Measurements from ENCODE around the gene ASTE1.

Gene ASTE1

GRCh38 chr3:130968221-130968620 lies 58.4 kb downstream of the ASTE1 start:
- TF ChIP-seq REST (IDR thresholded peaks at IDR 0.05; ENCODE audit: low read depth) (no peak), EP300 (IDR thresholded peaks at IDR 0.05; ENCODE audit: borderline replicate concordance) (no peak), USF1 (IDR thresholded peaks at IDR 0.05) (no peak), CREB1 (IDR thresholded peaks at IDR 0.05; ENCODE audit: low read depth) (no peak), TCF12 (IDR thresholded peaks at IDR 0.05; ENCODE audit: low read depth) (no peak), RAD21 (IDR thresholded peaks at IDR 0.05; ENCODE audit: low read depth) (no peak), EGR1 (IDR thresholded peaks at IDR 0.05) (no peak), MAX (IDR thresholded peaks at IDR 0.05) (no peak), ZBTB7A (IDR thresholded peaks at IDR 0.05; ENCODE audit: low read depth) (no peak)

GRCh38 chr3:130967281-130967680 lies 59.3 kb downstream of the ASTE1 start:
- TF ChIP-seq TCF12 (IDR thresholded peaks at IDR 0.05; ENCODE audit: low read depth) (no peak), CREB1 (IDR thresholded peaks at IDR 0.05; ENCODE audit: low read depth) (no peak), USF1 (IDR thresholded peaks at IDR 0.05) (no peak), RAD21 (IDR thresholded peaks at IDR 0.05; ENCODE audit: low read depth) (no peak), CEBPB (IDR thresholded peaks at IDR 0.05) (no peak), REST (IDR thresholded peaks at IDR 0.05; ENCODE audit: low read depth) (no peak), TAF1 (IDR thresholded peaks at IDR 0.05; ENCODE audit: low read depth) (no peak), EGR1 (IDR thresholded peaks at IDR 0.05) (no peak), TEAD4 (IDR thresholded peaks at IDR 0.05) (no peak), MAX (IDR thresholded peaks at IDR 0.05) (no peak), ZBTB7A (IDR thresholded peaks at IDR 0.05; ENCODE audit: low read depth) (no peak), FOXM1 (IDR thresholded peaks at IDR 0.05; ENCODE audit: borderline replicate concordance, low read depth) (no peak), YY1 (IDR thresholded peaks at IDR 0.05; ENCODE audit: low read depth) (no peak), EP300 (IDR thresholded peaks at IDR 0.05; ENCODE audit: borderline replicate concordance) (no peak)

- no peak for TF ChIP-seq FOXM1 (IDR thresholded peaks at IDR 0.05; ENCODE audit: borderline replicate concordance, low read depth)
- no peak for TF ChIP-seq CREB1 (IDR thresholded peaks at IDR 0.05; ENCODE audit: low read depth)
- no peak for TF ChIP-seq YY1 (IDR thresholded peaks at IDR 0.05; ENCODE audit: low read depth)
- TF ChIP-seq NFIC (IDR thresholded peaks at IDR 0.05): no peak
- TF ChIP-seq REST (IDR thresholded peaks at IDR 0.05; ENCODE audit: low read depth): no peak
- TF ChIP-seq TCF12 (IDR thresholded peaks at IDR 0.05; ENCODE audit: low read depth): no peak
- TF ChIP-seq TAF1 (IDR thresholded peaks at IDR 0.05; ENCODE audit: low read depth): no peak
- TF ChIP-seq CEBPB (IDR thresholded peaks at IDR 0.05): no peak
- TF ChIP-seq EGR1 (IDR thresholded peaks at IDR 0.05): no peak
- TF ChIP-seq RAD21 (IDR thresholded peaks at IDR 0.05; ENCODE audit: low read depth): no peak
- no peak for TF ChIP-seq ZBTB7A (IDR thresholded peaks at IDR 0.05; ENCODE audit: low read depth)
Observed at GRCh38 chr3:130963878-130964277, 62.7 kb downstream of the ASTE1 start.

Data from Ishikawa (cell line).